ENCODE measurements around the gene LENG8.
"Not testable (repeated sequence)": the region's sequence is repeated elsewhere in the genome, so short reads cannot be mapped to it uniquely, and the experiment has no call there.

The LENG8 gene

DNA sequence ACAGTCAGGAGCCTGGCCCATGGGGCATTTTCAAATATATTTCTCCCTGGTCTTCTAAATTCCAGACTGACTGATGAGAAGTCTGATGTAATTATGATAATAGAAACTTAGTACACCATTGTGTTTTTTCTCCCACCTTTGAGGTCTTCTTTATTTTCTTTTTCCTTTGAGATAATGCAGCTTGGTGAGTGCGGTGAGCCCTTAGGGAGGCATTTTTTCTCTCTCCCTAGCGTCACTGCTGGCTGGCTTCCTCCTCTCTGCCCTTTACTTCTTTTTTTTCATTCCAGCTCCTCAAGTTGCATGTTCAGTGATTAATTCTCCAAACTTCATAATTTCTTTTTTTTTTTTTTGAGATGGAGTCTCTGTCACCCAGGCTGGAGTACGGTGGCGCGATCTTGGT is 36.9 kb downstream of the LENG8 start:
- no peak for DNase-seq

DNA sequence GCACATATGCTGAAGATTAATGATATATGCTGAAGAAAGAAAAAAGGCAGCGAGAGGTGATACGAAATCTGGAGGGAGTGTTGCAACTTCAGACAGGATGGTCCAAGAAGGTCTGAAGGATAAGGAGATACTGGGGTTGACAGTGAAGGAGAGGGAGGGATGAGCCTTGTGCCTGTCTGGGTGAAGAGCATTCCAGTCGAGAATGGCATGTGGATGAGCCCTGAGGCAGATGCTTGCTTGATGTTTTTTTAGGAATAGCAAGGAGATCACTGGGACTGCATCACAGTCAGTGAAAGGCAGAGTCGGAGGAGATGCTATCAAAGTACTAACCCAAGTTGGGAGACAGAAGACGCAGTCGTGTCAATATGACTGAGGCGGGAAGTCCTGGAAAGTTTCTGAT is 40.3 kb downstream of the LENG8 start:
- no peak for DNase-seq

DNA sequence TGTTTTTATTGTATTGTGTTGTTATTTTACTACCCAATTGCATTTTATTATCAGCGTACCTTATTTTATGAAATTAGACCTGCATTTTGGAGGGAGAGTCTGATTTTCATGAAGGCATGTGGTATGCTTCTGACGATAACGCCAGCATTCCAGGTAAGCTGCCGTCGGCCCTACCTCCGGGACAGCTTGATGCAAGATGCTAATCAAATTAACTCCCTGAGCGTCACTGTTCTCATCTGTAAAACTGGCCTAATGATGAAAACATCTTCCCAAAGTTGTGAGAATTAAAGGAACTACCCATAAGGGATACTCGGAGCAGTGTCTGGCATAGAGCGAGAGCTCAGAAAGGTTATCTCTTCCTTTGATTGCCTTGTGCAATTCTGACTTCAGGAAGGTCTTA is 40.8 kb downstream of the LENG8 start:
- DNase-seq, result no peak

DNA sequence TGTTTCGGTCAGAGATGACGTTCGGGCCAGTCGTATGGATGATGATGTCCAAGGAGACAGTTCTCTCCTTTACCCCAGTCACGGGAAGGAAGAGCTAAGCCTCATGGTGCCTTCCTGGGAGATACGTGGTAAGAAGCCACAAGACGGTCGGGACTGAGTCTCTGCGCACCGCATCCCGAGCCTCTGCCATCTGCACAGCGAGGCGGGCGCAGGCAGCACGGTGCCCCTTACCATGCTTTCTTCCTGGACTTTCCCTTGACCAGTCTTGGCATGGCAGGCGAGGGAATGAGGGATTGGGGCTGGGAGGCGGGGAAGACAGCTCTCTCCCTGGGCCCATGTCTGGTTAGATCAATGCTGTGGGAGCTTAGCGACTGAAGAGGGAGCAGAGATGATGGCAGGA is 43.6 kb downstream of the LENG8 start:
- no peak for DNase-seq

DNA sequence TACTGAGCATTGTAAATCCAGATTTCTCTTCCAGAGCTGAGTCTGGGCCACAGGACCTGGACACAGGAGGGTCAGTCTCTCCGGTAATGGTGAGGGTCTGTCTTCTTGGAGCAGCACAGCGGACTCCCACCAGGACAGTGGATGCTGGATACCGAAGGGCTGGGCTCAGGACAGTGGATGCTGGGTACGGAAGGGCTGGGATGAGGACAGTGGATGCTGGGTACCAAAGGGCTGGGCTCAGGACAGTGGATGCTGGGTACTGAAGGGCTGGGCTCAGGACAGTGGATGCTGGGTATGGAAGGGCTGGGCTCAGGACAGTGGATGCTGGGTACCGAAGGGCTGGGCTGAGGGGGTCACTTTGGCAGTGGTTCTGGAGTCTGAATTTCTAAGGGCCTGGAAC is 44.1 kb downstream of the LENG8 start:
- DNase-seq, result not testable (repeated sequence)

DNA sequence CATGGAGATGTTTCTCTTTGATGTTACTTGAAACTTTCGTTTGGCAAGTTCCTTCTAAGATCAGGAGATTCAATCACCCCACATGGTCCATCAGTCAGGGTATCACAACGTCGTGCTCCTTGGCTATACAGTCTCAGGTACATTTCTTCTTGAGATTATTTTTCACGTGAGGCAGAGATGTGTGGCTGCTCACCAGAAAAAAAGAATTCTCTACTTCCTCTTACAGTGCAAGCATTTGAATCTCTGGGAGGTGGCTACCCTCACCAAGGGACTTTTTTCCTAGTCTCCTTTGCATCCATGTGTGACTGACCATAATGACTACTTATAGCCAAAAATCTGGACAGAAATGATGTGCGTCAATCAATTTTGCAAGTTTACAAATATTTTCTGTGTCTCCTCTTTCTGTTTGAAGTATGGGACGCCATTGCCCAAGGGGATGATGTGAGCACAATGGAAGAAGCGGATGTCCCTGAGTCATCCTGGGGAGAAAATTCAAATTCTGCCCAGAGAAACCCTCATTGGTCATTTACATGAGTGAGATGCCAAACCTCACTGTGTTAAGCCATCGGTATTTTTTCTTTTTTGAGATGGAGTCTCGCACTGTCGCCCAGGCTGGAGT is 45.1 kb downstream of the LENG8 start:
- DNase-seq, result no peak

DNA sequence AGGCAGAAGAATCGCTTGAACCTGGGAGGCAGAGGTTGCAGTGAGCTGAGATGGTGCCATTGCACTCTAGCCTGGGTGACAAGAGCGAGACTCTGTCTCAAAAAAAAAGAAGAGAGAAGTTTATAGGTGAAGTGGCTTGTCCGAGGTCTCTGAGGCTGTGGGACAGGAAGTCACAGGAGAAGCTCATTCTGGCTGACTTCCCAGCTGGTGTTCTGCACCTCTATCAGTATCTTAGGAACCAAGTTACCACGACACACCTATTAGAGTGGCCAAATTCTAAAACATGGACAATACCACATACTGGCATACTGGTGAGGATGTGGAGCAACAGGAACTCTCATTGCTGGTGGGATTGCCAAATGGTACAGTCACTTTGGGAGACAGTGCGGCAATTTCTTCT is 46.3 kb downstream of the LENG8 start:
- DNase-seq, result not testable (repeated sequence)

DNA sequence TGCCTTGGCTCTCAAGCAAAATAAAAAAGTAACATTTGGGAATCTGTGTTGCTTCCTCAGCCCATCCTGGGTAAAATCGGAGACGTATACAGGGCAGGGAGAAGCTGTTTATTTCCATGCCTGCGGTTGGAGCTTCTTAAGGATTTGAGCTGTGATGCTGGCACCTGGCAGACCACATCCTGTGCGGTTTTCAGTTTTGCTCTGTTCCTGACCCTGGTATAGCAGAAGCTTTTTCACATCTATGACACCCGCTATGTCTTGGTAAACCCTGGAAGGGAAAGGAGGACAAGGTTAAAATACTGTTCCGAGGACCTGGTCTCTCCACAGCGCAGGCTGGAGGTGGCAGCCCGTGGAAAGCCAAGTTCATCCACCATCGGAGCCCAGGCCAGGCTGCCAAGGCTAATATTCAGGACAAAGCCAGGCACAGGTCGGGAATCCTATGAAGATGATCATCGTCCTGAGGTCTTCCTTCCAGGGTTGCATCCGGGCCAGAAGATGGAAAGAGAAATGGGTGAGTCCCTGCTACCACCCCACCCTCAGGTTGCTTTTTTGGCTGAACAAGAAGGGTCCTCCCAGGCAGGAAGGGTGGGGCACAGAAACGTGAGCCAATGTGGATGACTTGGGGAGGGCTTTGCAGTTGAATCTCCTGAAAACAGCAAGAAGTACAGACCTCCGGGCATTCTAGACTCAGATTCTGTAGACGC is 48.9 kb downstream of the LENG8 start:
- not testable (repeated sequence) for DNase-seq

DNA sequence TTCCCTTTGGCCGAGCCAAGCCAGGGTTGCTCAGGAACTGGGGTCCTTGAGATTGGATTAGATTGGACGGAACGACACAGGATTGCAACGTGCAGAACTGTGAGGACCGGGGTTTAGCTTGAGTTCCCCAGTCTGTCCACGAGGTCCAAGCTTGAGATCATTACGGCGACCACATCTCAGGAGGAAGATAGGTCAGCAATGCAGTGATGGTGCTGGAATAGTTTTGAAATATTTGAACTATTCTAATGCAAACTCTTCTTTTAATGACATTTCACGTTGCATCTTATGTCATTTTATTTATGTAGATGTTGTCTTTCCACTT is 49.4 kb downstream of the LENG8 start:
- DNase-seq, result not testable (repeated sequence)

DNA sequence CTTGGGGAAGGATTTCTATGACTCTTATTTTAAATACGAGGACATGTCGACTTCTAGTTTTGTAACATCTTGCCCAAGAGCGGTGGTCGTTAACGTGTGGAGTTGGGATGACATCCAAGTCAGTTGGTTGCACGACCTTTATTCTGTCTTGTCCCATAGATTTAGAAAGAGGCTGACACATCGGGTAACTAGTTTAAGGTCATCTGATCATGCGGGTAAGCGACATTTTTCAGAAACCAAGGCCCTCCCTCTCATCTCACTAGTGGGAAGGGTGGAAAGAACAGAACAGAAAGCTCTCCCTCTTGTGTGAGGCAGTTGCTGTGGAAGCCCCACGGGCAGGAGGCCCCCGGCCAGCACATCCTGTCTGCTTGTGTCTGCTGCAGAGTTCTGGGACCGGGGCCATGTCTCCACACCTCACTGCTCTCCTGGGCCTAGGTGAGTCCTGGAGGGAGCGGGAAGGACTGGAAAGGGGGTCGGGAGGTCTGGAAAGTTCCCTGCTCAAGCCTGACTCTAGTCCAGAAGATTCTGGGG is 53.6 kb downstream of the LENG8 start, which contains the start of gene LAIR2:
Gene LAIR2, plus strand, starts transcription at position 314 of the 531 bp plus-strand sequence. Its CDS starts 88 bp downstream, at position 402.
- DNase-seq, result no peak

DNA sequence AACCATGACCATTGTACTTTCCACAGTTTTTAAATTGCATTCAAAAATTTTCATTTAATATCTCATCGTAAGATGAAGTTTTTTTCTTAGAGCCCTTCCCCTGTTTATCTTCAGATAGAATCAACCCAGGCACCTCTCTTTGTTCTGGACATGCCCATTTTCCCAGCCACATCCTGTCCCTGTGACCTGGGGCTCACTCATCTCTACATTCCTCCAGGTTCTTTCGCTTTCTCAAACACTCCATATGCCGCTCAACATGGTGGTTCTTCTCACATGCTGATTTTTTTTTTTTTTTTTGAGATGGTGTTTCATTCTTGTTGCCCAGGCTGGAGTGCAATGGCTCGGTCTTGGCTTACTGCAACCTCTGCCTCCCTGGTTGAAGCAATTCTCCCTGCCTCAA is 56.5 kb downstream of the LENG8 start:
- DNase-seq, result not testable (repeated sequence)

DNA sequence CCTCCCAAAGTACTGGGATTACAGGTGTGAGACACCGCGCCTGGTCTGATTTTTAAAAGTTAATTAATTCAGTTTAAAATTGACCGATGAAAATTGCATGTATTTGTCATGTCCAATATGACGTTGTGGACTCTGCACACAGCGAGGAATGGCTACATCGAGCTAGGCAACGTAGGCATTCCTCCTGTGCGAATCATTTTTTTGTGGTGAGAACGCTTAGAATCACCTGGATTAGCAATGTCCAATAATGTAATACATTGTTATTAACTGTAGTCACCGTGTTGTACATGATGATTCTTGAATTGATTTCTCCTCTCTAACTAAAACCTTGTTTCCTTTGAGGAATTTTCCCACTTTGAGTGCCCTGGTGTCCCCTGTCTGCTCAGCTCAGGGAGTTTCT is 57.1 kb downstream of the LENG8 start:
- no peak for DNase-seq

DNA sequence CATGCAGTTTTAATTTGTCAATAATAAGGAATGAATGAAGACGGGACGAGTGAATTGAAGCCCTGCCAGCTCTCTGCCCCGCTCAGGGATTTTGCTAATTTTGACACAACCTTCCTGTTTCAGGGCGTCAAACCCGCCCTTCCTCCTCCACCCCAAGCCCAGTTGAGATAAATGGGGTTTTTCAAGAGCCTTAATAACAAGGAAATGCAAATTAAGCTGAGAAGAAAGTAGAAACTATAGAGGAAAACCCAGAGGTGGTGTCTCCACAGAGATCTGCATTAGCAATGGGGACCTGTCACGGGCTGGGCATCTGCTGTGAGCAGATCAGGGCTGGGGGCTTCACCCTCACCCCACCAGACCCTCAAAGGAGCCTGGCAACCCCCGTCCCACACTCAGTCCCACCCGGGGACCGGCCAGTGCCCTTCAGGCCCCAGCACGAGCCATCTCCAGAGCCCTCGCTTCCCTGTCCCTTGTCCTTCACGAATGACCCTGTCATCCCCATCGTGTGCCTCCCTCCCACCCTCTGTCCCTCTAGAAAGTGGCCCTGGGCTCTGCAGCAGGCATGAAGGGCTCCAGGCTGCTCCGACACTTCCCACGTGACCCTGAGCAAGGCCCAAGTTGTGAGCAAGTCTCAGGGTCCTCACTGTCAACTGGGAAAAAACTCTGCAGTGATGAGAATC is 58.2 kb downstream of the LENG8 start:
- DNase-seq, result not testable (repeated sequence)

DNA sequence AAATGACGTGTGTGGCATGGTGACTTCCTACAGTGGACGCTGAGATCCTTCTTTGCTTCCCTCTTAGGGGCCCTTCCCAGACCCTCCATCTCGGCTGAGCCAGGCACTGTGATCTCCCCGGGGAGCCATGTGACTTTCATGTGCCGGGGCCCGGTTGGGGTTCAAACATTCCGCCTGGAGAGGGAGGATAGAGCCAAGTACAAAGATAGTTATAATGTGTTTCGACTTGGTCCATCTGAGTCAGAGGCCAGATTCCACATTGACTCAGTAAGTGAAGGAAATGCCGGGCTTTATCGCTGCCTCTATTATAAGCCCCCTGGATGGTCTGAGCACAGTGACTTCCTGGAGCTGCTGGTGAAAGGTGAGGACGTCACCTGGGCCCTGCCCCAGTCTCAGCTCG is 58.8 kb downstream of the LENG8 start:
- DNase-seq, result no peak

DNA sequence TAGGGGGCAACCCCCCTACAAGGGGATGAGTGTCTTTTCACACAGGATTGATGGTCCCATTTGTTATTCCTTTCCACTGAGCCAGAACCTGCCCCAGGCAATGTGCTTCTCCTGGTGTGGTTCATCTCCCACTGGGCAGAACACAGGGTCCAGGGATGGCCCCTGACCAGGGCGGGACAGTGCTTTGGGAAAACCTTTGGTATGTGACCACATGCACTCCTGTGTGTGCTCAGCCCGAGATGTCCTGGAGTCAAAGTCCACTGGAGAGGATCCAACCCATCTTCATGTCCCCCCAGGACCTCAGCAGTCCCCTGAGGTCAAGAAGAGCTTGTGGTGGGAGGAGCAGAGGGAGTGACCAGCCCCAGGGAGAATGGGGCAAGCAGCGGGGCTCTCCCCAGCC is 59.5 kb downstream of the LENG8 start:
- not testable (repeated sequence) for DNase-seq

DNA sequence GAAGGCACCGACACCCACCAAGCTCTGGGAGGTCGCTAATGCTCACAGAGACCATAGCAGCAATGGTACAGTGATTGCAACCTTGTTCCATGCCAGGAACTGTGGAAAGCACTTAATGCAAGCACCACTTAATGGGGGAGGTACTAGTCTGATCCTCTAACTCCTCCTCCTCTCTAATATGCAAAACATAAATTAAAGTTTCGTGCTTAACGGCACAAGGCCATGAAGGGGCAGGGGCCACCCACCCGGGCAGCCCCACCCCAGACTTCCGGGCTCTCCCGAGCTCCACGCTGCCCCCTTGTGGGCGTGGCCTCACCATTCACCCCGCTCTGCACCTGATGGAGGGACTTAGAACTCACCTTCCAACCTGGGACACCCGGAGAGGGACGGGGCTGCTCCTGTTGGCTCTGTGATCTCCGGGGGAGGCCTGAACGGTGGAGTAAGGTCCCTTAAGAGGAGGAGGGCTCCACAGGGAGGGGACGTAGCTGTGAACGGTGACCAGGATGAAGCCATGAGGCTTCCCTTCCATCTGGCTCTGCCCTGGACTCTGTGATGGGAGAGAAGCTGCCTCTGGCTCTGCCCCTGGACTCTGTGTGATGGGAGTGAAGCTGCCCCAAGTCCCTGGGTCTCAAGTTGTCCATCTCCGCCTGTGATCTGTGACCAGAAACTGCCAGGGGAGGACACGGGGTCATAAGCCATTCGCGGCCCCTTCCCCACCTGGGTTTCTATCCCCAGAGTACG is 60.4 kb downstream of the LENG8 start:
- DNase-seq, result not testable (repeated sequence)

Measured in SHP77 (cell line).